Breast epithelium (tissue), 3 donors: ENCODE results near the gene FAM72D. TPM values are rescaled to one million over a fixed set of nuclear protein-coding genes. Genes with fewer than 3 reads are reported as not detected.

ENCODE experiments used
- total RNA-seq, 3 donors: library from RNA; depleted of rRNA; stranded (reverse); fragments of >200 nt; gene quantifications; one replicate each; pipeline ENCODE4 v1.1.0, GENCODE V29; 2016

FAM72D gene
- total RNA-seq, 3 donors from 2014 or later = 0.32 TPM; not detected in 2

Other genes with a start within 250 kb of the FAM72D start
- gene SRGAP2B, start 646 bp upstream of the FAM72D start, total RNA-seq = 10 to 100 TPM; 12.0 to 21.8 (median 14.4) TPM
- gene PPIAL4D, start 146.2 kb downstream of the FAM72D start, total RNA-seq = not detected